Frontal cortex (tissue), 4 donors: ENCODE data around the gene SELENOI. TPM values are rescaled to one million over a fixed set of nuclear protein-coding genes. Genes with fewer than 3 reads are reported as not detected.
"Not testable (repeated sequence)": the region's sequence is repeated elsewhere in the genome, so short reads cannot be mapped to it uniquely, and the experiment has no call there.

ENCODE experiments used
- DNase-seq, 2 donors: peaks; one replicate each; pipeline ENCODE4 v3.0.0; 2012; ENCODE audit warnings: low spot score in 2 of 2
- FAIRE-seq: peaks from 2 replicates; lab custom pipeline; 2012; peaks lifted over from hg19 to GRCh38; lab: Jason Lieb, UNC
- total RNA-seq: library from RNA; depleted of rRNA; stranded (reverse); fragments of >200 nt; gene quantifications from one replicate; pipeline ENCODE4 v1.2.3, GENCODE V29; 2014
- donor health status: control.
- donor health status: control.
- donor health status: control.

SELENOI gene
- total RNA-seq, 1 donor from 2014 or later, result 63.6 TPM

GRCh38 chr2:26325851-26326250 lies 20.1 kb upstream of the SELENOI start:
- DNase-seq (no peak), FAIRE-seq (no peak)

GRCh38 chr2:26326514-26326913 lies 19.4 kb upstream of the SELENOI start:
- FAIRE-seq (no peak), DNase-seq (no peak)

DNA sequence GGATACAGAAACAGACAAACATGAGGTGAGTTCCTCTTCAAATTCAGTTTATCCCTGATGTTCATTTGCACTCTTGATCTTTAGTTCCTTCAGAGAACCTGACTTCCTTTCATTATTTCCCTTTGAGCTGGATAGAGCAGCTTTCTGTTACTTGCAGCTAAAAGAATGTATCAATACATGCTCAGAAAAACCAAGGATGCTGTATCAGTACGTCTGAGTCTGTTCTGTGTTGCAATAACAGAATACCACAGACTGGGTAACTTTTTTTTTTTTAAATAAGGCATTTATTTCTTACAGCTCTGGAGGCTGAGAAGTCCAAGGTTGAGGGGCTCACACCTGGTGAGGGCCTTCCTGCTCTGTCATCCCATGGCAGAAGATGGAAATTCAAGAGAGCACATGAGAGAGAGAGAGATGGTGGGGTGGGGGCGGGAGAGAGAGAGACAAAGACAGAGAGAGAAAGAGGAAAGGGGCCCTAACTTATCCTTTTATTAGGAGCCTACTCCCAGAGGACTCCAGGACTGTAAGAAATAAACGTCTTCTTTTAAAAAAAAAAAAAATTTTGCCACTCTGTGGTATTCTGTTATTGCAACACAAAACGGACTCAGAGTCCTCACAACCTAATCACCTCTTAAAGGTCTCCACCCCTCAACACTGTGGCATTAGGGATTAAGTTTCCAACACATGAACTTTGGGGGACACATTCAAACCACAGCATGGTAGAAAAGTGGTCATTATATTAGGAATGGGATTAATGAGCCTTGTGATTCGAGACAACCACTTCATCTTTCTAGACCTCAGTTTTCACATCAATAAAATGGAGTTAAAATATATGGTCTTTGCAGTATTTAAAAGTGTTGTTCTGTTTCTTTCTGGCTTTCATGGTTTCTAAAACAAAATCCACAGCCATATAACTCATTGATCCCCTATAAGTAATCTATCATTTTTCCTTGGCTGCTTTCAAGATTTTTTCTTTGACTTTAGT lies 18.4 kb upstream of the SELENOI start:
- no peak for DNase-seq
- FAIRE-seq, result no peak

DNA sequence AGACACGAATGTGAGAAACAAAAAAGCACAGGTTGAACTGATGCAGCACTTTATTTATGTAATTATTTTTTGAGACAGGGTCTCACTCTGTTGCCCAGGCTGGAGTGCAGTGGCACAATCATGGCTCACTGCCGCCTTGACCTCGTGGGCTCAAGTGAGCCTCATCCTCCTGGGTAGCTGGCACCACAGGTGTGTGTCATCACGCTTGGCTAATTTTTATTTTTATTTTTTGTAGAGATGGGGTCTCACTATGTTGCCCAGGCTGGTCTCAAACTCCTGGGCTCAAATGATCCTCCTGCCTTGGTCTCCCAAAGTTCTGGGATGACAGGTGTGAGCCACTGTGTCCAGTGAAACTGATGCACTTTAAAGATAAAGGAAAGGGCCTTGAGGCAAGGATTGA lies 16.9 kb upstream of the SELENOI start:
- FAIRE-seq, DNase-seq: not testable (repeated sequence)

GRCh38 chr2:26330114-26330549 lies 15.8 kb upstream of the SELENOI start:
- FAIRE-seq (no peak), DNase-seq (peak; percentile 34 to 71)

- FAIRE-seq, result no peak
- no peak for DNase-seq
Observed at GRCh38 chr2:26330604-26331003, 15.3 kb upstream of the SELENOI start.

DNA sequence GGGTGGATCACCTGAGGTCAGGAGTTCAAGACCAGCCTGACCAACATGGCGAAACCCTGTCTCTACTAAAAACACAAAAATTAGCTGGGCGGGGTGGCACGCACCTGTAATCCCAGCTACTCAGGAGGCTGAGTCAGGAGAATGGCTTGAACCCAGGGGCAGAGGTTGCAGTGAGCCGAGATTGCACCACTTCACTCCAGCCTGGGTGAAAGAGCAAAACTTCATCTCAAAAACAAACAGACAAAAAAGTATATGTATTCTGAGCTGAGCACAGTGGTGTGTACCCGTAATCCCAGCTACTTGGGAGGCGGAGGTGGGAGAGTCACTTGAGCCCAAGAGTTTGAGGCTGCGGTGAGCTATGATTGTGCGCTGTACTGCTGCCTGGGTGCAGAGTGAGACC lies 14.6 kb upstream of the SELENOI start:
- FAIRE-seq, result not testable (repeated sequence)

DNA sequence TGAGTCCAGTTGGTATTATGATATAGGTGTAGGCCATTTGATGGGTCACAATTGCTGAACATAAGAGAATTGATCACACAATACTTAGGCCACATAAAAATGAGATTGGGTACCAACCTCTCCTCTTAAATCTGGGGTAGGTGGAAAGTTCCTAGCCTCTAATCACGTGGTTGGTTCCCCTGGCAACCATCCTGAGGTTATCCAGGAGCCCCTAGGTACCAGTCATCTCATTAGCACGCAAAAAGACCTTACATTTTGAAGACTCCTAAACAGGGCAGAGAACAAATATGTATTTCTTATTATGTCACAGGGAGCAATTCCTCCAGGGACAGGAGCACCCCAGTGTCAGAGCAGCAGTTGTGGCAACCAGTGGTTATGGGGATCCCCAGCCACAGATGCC lies 12.7 kb upstream of the SELENOI start:
- DNase-seq, result no peak

More for the DNA sequence above, 14.6 kb upstream of the SELENOI start:
- DNase-seq, result not testable (repeated sequence)

GRCh38 chr2:26335231-26335630 lies 10.7 kb upstream of the SELENOI start:
- FAIRE-seq (no peak), DNase-seq (no peak)

More for the DNA sequence above, 12.7 kb upstream of the SELENOI start:
- FAIRE-seq, result no peak

DNA sequence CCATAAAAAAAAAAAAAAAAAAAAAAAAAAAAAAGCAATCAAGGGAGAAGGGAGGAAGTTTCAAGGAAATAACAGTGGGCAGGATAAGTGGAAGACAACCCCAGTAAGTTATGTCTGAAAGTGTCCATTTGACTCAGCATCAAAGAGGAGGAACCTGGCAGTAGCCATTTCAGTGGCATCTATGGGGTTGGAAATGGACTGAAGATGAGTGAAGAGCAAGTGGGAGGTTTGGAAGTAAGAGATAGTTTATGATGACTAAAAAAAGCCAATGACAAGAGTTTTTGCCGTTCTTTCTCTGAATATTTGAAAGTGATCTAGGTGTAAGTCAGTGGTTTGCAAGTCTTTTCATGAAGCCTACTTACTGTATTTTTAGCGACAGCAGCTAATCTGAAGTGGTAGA lies 9.2 kb upstream of the SELENOI start:
- no peak for FAIRE-seq
- no peak for DNase-seq

GRCh38 chr2:26337298-26337697 lies 8.6 kb upstream of the SELENOI start:
- FAIRE-seq, result no peak
- no peak for DNase-seq

DNA sequence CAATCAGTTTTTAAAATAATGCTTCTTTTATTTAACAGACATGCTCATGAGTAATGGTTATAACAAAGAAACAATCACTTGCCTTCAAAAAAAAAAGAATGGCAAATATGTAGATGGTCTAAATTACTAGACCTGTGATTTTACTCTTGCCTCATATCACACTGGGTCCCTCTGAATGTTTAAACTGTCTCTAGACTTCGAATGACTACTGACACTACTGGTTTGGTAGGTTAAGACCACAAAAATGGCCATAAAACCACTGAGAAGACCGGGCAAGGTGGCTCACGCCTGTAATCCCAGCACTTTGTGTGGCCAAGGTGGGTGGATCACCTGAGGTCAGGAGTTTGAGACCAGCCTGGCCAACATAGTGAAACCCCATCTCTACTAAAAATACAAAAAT lies 5.1 kb upstream of the SELENOI start:
- no peak for FAIRE-seq
- DNase-seq, result no peak

- FAIRE-seq (no peak), DNase-seq (no peak)
Observed at GRCh38 chr2:26344581-26345282, 1.2 kb upstream of the SELENOI start.

GRCh38 chr2:26345283-26345544 lies 729 bp upstream of the SELENOI start:
- DNase-seq, result no peak
- FAIRE-seq, result no peak

- DNase-seq, result peak in 1 of 2 donors; percentile 33
- FAIRE-seq, result no peak
Observed at GRCh38 chr2:26346454-26347053, 611 bp downstream of the SELENOI start, which contains the start of gene ADGRF3. Gene ADGRF3 (minus strand): TSS chr2:26346789. CDS start chr2:26346234, 555 bp downstream.

DNA sequence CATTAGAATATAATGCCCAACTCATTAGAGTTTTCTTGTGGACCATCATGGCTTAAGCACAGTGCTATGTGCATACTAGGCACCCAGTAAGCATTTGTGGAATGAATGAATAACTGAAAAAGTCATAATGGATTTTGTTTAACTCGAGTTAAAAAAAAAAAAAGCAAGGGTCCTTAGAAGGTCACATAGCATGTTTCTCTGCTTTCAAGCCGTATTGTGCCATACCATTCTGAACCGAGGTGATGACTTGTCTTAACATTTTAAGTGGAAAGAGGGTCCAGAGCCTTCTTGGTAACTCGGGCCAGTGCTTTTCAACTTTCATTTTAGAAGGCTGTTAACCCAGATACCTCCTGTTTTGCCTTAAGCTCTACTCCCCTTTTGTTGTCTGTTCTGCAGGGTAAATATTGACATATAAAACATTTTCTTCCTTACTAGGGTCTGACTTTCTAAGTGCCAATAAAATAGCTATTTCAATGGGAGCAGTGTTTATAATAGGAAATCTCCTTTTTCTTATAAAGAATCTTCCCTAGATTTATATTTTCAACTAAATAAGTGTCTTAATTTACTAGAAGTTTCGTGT lies 1.4 kb downstream of the SELENOI start:
- no peak for FAIRE-seq

DNA sequence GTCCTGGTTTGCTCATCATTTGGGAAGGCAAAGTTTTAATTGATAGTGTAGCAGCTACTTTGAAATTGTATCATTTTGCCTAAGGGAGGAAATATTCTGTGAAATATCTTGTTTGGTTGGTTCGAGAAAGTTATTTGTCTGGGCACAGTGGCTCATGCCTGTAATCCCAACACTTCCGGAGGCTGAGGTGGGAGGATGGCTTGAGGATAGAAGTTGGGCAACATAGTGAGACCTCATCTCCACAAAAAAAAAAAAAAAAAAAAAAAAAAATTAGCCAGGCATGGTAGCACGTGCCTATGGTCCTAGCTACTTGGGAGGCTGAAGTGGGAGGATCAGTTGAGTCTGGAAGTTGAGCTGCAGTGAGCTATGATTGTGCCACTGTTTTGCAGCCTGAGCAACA lies 3.7 kb downstream of the SELENOI start:
- DNase-seq (no peak), FAIRE-seq (no peak)

More for the DNA sequence above, 1.4 kb downstream of the SELENOI start:
- DNase-seq, result no peak

- DNase-seq, result no peak
Observed at GRCh38 chr2:26351375-26352090, 5.6 kb downstream of the SELENOI start.

DNA sequence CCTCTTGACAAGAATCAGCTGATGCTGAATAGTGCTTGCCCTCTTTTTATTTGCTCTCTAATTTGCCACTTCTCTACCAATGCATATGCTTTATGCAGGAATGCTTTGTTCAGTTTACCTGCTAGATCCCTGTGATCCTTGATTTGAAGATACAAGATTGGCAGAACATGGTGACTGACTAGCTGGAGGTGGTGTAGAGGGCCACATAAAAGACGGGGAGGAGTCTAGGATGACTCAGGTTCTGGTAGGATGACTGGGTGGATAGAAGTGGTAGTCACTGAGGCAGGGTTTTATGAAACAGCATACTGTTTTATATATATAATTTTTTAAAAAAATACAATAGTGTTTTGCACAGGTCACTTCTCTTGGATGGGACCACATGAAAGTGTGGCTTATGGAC lies 6.9 kb downstream of the SELENOI start:
- DNase-seq (no peak), FAIRE-seq (no peak)

More at GRCh38 chr2:26351375-26352090, 5.6 kb downstream of the SELENOI start:
- no peak for FAIRE-seq
